Central memory CD8-positive, alpha-beta T cell (primary cell): Measurements from ENCODE around the gene FHIT.

Experiments used
- ATAC-seq: fragments of 150-1000 bp; cut with Tn5 transposase; replicated peaks from 2 replicates; pipeline ENCODE4 v1.10.0; 2022; ENCODE audit warnings: mild to moderate bottlenecking, moderate FRiP score, moderate number of reproducible peaks; ENCODE audit not compliant: poor library complexity, severe bottlenecking; ENCODE audit errors: extremely low read depth
- DNase-seq, 2 donors: peaks; one replicate each; pipeline ENCODE4 v3.0.0; 2021; ENCODE audit warnings: low spot score in 2 of 2
- H3K27ac Mint-ChIP-seq: one replicate; pipeline ENCODE4 v1.8.0; 2022; ENCODE audit warnings: low read depth, mild to moderate bottlenecking, moderate library complexity, mixed read lengths
- H3K27me3 Mint-ChIP-seq: one replicate; pipeline ENCODE4 v1.8.0; 2022; ENCODE audit warnings: mixed read lengths
- H3K36me3 Mint-ChIP-seq: one replicate; pipeline ENCODE4 v1.8.0; 2022; ENCODE audit warnings: mild to moderate bottlenecking, moderate library complexity, mixed read lengths; ENCODE audit not compliant: insufficient read depth
- H3K4me1 Mint-ChIP-seq: one replicate; pipeline ENCODE4 v1.8.0; 2022; ENCODE audit warnings: mixed read lengths
- H3K4me3 Mint-ChIP-seq: one replicate; pipeline ENCODE4 v1.8.0; 2022; ENCODE audit warnings: mild to moderate bottlenecking, moderate library complexity, mixed read lengths
- H3K9me3 Mint-ChIP-seq: one replicate; pipeline ENCODE4 v1.8.0; 2022; ENCODE audit warnings: mixed read lengths

FHIT gene

GRCh38 chr3:61182662-61183061 lies 68.6 kb downstream of the FHIT start:
- no peaks in the 10 kb centered on the region for H3K4me1 Mint-ChIP-seq
- no peak overlapping the region for H3K27ac Mint-ChIP-seq
- H3K36me3 Mint-ChIP-seq = no peaks in the 10 kb centered on the region
- H3K9me3 Mint-ChIP-seq = peaks cover 7% of the 10 kb centered on the region
- H3K27me3 Mint-ChIP-seq = no peaks in the 10 kb centered on the region
- ATAC-seq (no peak), DNase-seq (no peak)
- no peak overlapping the region for H3K4me3 Mint-ChIP-seq

GRCh38 chr3:61181874-61182273 lies 69.4 kb downstream of the FHIT start:
- H3K27me3 Mint-ChIP-seq = no peaks in the 10 kb centered on the region
- peaks cover under 1% of the 10 kb centered on the region for H3K9me3 Mint-ChIP-seq
- H3K4me3 Mint-ChIP-seq = no peak overlapping the region
- H3K36me3 Mint-ChIP-seq = no peaks in the 10 kb centered on the region
- no peaks in the 10 kb centered on the region for H3K4me1 Mint-ChIP-seq
- DNase-seq (no peak), ATAC-seq (no peak)
- H3K27ac Mint-ChIP-seq = no peak overlapping the region

- H3K9me3 Mint-ChIP-seq = no peaks in the 10 kb centered on the region
- no peak for ATAC-seq
- no peaks in the 10 kb centered on the region for H3K36me3 Mint-ChIP-seq
Measured at GRCh38 chr3:61180206-61180605, 71.0 kb downstream of the FHIT start.

GRCh38 chr3:61178167-61178566 lies 73.1 kb downstream of the FHIT start:
- no peak for DNase-seq
- Mint-ChIP-seq H3K27me3 (no peaks in the 10 kb centered on the region), H3K4me3 (no peak overlapping the region), H3K4me1 (no peaks in the 10 kb centered on the region), H3K27ac (no peak overlapping the region), H3K9me3 (no peaks in the 10 kb centered on the region), H3K36me3 (no peaks in the 10 kb centered on the region)
- ATAC-seq = no peak

More at GRCh38 chr3:61180206-61180605, 71.0 kb downstream of the FHIT start:
- Mint-ChIP-seq H3K4me1 (no peaks in the 10 kb centered on the region), H3K27ac (no peak overlapping the region), H3K4me3 (no peak overlapping the region), H3K27me3 (no peaks in the 10 kb centered on the region)
- no peak for DNase-seq

GRCh38 chr3:61177450-61177849 lies 73.8 kb downstream of the FHIT start:
- H3K27ac Mint-ChIP-seq = no peak overlapping the region
- no peaks in the 10 kb centered on the region for H3K36me3 Mint-ChIP-seq
- no peak for ATAC-seq
- no peaks in the 10 kb centered on the region for H3K4me1 Mint-ChIP-seq
- DNase-seq = no peak
- H3K4me3 Mint-ChIP-seq = no peak overlapping the region
- H3K9me3 Mint-ChIP-seq = no peaks in the 10 kb centered on the region
- no peaks in the 10 kb centered on the region for H3K27me3 Mint-ChIP-seq

GRCh38 chr3:61173676-61174075 lies 77.6 kb downstream of the FHIT start:
- DNase-seq (no peak), ATAC-seq (no peak)
- Mint-ChIP-seq H3K27ac (no peak overlapping the region), H3K36me3 (no peaks in the 10 kb centered on the region), H3K4me1 (no peaks in the 10 kb centered on the region), H3K4me3 (no peak overlapping the region), H3K9me3 (no peaks in the 10 kb centered on the region), H3K27me3 (no peaks in the 10 kb centered on the region)

GRCh38 chr3:61172684-61173083 lies 78.6 kb downstream of the FHIT start:
- H3K4me1 Mint-ChIP-seq = no peaks in the 10 kb centered on the region
- ATAC-seq = no peak
- no peak overlapping the region for H3K4me3 Mint-ChIP-seq

GRCh38 chr3:61172203-61172602 lies 79.0 kb downstream of the FHIT start:
- no peak for ATAC-seq
- no peak for DNase-seq
- no peaks in the 10 kb centered on the region for H3K9me3 Mint-ChIP-seq
- H3K4me1 Mint-ChIP-seq = no peaks in the 10 kb centered on the region
- no peak overlapping the region for H3K4me3 Mint-ChIP-seq
- no peaks in the 10 kb centered on the region for H3K27me3 Mint-ChIP-seq
- no peak overlapping the region for H3K27ac Mint-ChIP-seq
- H3K36me3 Mint-ChIP-seq = no peaks in the 10 kb centered on the region

More at GRCh38 chr3:61172684-61173083, 78.6 kb downstream of the FHIT start:
- Mint-ChIP-seq H3K36me3 (no peaks in the 10 kb centered on the region), H3K27me3 (no peaks in the 10 kb centered on the region), H3K27ac (no peak overlapping the region), H3K9me3 (no peaks in the 10 kb centered on the region)
- DNase-seq = no peak

- Mint-ChIP-seq H3K4me1 (no peaks in the 10 kb centered on the region), H3K4me3 (no peak overlapping the region), H3K27me3 (no peaks in the 10 kb centered on the region), H3K9me3 (no peaks in the 10 kb centered on the region), H3K27ac (no peak overlapping the region), H3K36me3 (no peaks in the 10 kb centered on the region)
- DNase-seq (no peak), ATAC-seq (no peak)
Measured at GRCh38 chr3:61169621-61170251, 81.5 kb downstream of the FHIT start.

GRCh38 chr3:61168286-61168685 lies 83.0 kb downstream of the FHIT start:
- Mint-ChIP-seq H3K36me3 (no peaks in the 10 kb centered on the region), H3K27me3 (no peaks in the 10 kb centered on the region), H3K9me3 (no peaks in the 10 kb centered on the region), H3K4me3 (no peak overlapping the region), H3K27ac (no peak overlapping the region), H3K4me1 (no peaks in the 10 kb centered on the region)
- ATAC-seq = no peak
- no peak for DNase-seq

- Mint-ChIP-seq H3K4me1 (no peaks in the 10 kb centered on the region), H3K27ac (no peak overlapping the region), H3K4me3 (no peak overlapping the region), H3K36me3 (no peaks in the 10 kb centered on the region), H3K9me3 (no peaks in the 10 kb centered on the region), H3K27me3 (no peaks in the 10 kb centered on the region)
- DNase-seq (no peak), ATAC-seq (no peak)
Measured at GRCh38 chr3:61162965-61163364, 88.3 kb downstream of the FHIT start.

- Mint-ChIP-seq H3K9me3 (no peaks in the 10 kb centered on the region), H3K27me3 (no peaks in the 10 kb centered on the region), H3K36me3 (no peaks in the 10 kb centered on the region), H3K27ac (no peak overlapping the region), H3K4me3 (no peak overlapping the region), H3K4me1 (no peaks in the 10 kb centered on the region)
- DNase-seq (no peak), ATAC-seq (no peak)
Measured at GRCh38 chr3:61158667-61159066, 92.6 kb downstream of the FHIT start.

- DNase-seq = no peak
- H3K4me3 Mint-ChIP-seq = no peak overlapping the region
- ATAC-seq = no peak
- H3K27ac Mint-ChIP-seq = no peak overlapping the region
- no peaks in the 10 kb centered on the region for H3K4me1 Mint-ChIP-seq
- H3K9me3 Mint-ChIP-seq = no peaks in the 10 kb centered on the region
- no peaks in the 10 kb centered on the region for H3K27me3 Mint-ChIP-seq
- no peaks in the 10 kb centered on the region for H3K36me3 Mint-ChIP-seq
Measured at GRCh38 chr3:61158216-61158615, 93.0 kb downstream of the FHIT start.

GRCh38 chr3:61157414-61157813 lies 93.8 kb downstream of the FHIT start:
- Mint-ChIP-seq H3K4me3 (no peak overlapping the region), H3K27ac (no peak overlapping the region), H3K27me3 (no peaks in the 10 kb centered on the region), H3K4me1 (no peaks in the 10 kb centered on the region), H3K36me3 (no peaks in the 10 kb centered on the region), H3K9me3 (peaks cover 3% of the 10 kb centered on the region)
- DNase-seq (no peak), ATAC-seq (no peak)
